Stimulated activated CD4-positive, alpha-beta T cell treated with anti-CD3 and anti-CD28 coated beads, Interleukin-4, amount 100 ng/mL, for 1 hour (primary cell): ENCODE data around the gene NLRP9.

Experiments
- DNase-seq: peaks from one replicate; pipeline ENCODE4 v3.0.0-alpha.2; 2020

NLRP9 gene

DNA sequence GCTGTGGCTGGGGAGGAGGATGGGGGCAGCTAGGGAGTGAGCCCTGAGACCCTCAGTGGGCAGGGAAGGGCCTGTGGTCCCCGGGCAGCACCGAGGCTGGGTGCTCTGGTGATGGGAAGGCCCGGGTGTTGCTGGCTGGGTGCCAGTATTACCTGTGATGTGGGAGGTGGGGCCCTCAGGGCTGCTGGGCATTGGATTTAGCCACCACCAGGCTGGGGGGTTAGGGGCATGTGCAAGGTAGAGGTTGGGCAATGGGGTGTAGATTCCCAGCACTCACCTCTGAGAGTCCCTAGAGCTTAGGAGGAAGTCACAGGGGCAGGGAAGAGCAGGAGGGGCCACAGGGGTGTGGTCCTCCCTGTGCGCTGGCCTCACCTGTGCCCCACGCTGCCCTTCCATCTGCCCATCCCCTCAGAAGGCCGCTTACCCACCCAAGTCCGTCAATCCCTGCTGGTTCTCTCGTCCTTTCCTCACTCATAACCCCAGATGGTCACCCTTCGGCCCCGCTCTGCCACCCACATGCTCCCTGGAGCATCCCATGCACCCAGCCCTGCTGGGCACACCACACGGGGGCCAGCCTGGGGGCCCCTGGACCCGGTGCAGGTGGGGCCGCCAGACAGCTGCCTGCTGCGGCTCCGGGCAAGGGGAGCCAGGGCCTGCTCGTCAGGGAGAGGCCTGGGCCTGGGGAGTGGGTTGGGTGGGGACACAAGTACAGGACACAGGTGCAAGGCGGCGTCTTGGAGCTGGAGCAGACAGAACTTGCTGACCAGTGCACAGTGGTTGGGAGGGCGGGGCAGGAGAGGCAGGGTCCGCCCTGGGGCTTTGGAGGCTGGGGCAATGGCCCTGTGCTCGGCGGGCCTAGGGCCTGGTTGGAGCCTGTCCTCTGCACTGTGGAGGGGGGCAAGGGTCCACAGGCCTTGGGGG, 50.7 kb downstream of the NLRP9 start:
- no peak for DNase-seq

DNA sequence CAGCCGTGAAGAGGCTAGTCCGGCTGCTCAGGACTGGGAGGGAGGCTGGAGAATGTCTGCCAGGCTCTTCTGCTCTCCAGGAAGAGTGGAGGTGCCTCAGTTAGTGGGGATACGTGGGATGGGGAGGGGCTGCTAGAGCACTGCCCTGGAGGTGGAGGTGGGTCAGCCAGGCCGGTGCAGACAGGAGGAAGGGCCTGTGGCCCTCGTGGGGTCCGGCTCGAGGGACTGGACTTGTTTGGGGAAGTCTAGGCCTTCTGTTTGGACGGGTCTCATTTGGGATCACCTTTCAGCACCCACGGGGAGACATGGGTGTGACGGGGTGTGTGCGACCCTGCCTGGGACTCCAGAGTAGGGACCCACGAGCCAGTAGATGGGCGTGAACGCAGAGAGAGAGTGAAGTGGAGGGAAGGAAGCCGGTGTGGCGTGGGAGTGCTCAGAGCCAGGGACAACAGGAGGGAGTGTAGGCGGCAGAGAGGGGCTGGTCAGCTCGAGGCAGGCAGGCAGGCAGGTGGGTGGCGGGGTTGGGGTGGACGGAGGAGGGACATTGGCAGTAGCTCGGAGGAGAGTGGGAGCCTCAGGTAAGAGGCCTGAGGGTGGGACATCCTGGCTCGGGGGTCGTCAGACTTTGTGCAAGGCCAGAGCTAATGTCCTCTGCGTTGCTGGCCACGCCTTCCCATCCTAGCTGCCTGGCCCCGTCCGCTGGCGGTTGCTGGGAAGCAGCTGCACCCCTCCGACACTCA, 51.7 kb downstream of the NLRP9 start:
- no peak for DNase-seq

DNA sequence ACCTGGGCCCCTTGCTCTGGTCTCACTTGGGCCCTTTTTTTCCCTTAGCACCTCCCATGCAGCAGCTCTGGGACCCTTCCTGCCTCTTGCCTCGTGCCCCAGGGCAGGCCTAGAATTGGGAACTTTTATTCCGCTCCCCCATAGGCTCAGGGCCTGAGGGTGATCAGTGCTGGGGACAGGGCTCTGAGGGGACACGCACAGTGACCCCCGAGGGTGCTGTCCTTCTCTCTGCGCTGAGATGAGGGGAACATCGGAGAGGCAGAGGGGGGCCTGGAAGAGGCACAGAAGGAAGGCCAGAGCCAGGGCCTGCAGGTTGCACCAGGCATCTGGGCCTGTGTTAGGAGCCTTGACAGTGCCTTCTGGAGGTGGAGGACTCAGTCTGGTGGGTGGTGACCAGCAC, 52.4 kb downstream of the NLRP9 start:
- no peak for DNase-seq

DNA sequence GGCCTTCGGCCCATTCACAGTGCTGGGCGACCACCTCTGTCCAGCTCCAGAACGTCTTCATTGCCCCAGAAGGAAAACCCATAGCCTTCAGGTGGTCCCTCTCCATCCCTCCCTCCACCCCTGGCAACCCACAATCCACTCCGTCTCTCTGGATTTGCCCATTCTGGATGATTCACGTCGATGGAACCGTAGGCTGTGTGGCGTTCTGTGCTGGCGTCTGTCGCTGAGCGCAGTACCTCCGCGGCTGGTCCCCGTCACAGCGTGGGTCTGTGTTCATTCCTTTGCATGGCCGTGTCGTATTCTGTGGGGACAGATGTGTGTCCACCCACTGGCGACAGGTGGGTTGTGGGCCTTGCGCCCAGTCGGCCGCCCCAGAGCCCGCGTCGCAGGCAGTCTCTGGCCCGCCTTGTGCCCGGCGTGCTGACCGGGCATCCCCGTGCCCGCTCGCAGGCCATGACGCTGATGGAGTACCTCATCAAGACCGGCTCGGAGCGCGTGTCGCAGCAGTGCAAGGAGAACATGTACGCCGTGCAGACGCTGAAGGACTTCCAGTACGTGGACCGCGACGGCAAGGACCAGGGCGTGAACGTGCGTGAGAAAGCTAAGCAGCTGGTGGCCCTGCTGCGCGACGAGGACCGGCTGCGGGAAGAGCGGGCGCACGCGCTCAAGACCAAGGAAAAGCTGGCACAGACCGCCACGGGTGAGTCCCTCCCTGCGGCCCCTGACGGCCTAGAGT, 53.1 kb downstream of the NLRP9 start:
- no peak for DNase-seq

DNA sequence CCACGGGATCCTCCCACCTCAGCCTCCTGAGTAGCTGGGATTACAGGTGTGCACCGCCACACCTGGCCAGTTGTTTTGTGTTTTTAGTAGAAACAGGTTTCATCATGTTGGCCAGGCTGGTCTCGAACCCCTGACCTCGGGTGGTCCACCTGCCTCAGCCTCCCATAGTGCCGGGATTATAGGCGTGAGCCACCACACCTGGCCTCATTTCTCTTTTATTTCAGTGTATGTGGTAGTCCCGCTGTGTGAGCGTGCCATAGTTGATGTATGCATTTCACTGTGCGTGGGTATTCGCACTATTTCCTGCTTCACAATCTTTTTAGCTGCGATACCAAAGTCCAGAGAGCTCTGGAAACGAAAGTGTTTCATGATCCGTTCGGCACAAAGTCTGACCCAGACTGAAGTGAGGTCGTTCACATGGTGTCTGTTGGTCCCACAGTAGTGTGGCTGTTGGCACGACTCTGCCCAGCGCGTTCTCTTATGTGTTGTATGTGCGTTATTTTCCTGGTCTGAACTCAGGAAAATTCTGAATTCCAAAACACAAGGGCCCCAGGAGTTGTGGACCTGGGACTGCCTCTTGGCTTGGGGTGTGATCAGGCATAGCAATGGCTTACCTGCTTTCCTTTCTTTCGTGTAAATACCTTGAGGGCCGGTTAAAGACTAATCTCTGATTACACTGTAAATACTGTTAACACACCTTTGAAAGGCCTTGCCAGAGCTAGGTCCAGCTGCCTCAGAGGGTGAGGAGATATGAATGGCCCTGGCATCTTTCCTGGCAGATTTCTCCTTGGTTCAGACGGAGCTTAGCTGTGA, 54.5 kb downstream of the NLRP9 start:
- no peak for DNase-seq

DNA sequence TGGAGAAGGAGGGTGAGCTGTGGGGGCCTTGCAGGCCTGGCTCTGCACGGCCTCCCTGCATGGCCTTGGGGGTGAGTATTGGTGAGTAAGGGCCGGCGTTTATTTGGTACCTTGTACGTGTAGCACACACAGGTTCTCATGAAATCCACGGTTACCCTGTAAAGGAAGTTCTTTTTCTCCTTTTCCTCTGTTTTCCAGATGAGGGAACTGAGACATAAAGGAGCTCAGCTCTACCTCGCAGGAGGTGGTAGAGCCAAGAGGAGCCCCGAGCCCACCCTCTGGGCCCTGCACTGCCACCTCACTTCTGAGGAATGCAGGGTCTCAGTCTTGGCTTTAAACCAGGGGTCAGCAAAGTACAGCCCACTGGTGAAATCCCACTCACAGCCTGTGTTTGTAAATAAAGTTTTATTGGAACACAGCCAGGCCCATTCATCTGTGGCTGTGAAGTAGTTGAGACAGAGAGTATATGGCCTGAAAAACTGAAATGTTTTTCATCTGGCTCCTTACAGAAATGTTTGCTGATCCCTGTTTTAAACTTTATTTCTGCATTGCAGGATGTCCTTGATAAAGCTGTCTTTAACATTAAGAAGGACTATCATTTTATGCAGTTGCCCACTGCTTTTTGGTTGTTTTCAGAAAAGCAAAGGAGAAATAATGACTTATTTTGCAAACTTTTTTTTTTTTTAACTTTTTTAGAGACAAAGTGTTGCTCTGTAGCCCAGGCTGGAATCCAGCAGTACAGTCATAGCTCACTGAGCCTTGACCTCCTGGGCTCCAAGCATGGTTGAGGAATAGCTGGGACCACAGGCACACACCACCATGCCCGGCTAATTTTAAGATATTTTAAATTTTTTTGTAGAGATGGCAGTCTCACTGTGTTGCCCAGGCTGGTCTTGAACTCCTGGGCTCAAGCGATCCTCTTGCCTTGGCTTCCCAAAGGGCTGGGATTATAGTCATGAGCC, 56.8 kb downstream of the NLRP9 start:
- no peak for DNase-seq

DNA sequence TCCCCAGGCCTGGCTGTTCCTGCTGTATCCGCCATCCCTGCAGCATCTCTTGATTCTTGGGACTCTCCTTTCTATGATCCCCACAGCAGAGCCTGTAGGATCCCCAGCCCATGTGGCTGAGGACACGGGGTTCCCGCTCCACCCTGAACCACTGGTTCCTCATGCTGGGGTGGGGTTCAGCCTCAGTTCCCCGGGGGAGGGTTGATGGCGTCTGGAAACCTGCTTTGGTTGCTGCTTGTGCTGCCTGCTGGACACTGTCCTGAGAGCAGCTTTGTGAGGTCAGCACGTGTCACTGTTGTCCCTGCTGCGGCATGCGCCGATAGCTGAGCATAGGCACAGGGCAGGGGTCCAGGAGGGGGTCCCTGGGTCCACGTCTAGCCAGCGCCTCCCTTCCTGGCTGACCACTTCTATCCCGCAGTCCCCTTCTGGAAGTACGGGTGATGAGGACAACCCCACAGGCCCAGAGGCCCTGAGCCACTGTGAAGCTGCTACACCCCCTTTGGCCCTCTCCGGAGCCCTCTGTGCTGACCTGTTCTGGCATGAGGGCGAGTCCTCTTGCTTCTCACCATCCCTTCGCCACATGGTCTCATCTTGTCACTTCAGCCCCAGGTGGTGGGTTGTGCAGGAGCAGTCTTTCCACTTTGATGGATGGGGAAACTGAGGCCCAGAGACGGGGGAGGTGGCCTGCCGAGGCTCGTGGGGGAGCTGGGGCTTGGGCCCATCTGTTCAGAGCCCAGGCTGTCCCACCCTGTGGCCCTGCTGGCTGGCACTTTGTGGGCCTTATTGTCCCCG, 57.7 kb downstream of the NLRP9 start:
- no peak for DNase-seq

DNA sequence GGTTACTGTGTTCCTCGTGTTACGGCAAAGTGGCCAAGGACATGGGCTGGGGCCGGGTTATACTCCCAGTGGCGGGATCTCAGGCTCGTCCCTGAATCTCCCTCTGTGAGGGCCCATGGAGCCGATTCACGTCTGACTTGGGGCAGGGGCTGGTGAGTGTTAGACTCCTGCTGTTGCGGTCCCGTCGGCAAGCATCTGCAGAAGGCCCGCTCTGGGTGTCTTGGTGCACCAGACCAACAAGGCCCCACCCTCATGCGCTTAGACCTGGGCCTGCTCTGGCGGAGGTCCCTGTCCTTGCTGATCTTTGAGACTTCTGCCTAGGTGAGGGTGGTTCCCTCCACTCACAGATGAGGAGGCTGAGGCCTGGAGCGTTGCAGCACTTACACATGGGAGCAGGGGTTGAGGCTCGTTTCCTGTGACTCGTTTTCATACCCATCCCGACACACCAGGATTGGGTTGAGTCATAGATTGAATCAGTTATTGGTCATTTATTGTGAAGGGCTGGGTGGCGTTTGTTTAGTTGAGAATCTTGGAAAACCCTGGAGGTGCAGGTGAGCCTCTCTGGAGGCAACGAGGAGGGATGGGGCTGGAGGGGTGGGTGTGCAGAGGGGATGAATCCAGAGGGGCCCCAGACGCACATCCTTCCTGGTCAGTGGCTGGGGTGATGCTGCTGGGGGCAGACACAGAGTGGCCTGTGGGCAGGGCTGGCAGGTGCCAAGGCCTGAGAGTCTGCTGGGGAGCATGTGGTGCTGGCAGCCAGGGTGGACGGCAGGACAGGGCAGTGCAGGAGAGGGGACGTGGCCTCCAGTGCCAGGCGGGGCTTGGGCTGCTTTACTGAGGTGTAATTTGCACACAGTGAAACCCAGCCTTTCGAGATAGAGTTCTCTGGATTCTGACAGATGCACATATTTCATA, 58.6 kb downstream of the NLRP9 start:
- DNase-seq: no peak

DNA sequence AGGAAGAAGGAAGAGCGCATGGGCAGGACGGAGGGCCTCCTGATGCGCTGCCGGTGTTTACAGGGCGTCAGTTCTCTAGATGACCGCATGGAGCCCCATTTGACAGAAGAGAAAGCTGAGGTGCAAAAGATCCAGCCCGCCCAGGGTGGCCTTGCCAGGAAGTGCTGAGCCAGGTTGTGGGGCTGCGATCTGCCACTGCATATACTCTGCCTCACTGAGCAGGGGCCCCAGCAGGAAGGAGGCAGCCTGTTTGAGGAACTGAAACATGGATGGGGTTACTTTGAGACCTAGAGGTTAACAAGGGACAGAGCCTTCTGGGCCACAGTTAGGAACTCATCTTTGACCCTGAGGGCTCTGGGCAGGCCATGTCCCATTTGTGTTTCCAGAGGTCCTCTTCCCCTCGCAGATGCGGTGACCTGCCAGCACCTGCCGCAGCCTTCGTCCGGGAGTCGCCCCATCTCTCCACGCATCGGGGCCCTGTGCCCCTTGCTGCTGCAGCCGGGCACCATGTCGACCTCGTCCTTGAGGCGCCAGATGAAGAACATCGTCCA, 60.0 kb downstream of the NLRP9 start:
- no peak for DNase-seq

DNA sequence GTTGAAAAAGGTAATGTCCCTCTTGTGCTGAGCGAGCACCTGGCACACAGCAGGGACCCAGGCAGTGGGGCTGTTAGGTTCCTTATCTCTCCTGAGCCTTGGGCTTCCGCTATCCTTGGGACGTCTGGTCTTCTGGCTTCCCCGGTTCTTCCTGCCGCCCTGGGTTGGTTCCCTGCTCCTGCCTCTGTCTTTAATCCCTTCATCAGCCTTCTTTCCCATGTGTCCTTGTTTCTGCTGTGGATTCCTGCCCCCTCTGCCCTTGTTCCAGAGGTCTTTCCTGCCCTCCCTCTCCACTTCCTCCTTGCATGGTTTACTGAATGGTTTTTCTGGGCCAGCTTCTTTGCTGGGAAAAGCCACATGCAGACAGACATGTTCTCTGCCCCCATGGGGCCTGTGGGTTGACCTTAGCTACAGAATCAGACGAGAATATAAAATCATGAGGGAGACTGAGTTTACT, 60.6 kb downstream of the NLRP9 start:
- DNase-seq: no peak

DNA sequence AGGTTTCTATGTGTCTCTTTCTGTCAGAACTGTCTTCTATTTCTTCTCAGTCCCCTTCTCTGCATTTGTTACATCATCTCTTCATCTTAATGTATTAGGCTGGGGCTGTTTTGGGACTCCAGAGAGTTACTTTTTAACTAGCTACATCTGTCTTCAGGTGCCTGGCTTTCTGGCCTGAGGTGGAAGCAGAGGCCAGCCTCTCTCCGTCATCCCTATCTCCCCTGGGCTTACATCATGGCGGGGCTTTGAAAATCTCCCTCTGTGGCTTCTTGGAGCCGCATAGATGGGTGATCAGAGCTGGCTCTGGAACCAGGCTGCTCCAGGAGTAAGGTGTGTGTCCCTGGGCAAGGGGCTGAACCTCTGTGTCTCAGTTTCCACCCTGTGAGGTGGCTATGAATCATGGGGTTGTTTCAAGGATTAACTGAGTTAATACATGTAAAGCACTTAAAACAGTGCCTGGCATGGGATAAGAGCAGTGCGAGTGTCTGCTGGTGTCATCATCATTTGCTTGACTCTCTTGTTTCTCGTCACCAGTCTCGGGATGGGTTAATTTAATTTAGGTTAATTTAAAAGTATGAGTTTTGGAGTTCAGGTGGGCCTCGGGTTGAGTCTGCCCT, 61.2 kb downstream of the NLRP9 start:
- DNase-seq: no peak

DNA sequence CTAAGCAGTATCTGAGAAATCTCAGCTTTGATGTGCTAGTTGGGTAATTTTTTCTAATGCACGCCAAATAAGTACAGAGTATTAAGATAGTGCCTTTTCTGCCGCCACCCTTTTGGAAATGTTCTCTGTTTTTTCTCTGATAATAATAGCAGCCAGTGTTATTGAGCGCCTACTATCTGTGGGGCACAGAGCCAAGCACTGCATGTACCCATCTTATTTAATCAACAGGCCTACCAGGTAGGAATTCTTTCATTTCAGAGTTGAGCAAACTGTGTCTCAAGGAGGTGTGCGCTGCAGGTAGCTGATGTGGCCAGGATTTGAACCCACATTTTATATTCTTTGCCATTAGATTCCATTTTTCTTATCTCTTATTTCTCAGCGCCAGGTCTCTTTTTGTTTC, 61.8 kb downstream of the NLRP9 start:
- DNase-seq: no peak

DNA sequence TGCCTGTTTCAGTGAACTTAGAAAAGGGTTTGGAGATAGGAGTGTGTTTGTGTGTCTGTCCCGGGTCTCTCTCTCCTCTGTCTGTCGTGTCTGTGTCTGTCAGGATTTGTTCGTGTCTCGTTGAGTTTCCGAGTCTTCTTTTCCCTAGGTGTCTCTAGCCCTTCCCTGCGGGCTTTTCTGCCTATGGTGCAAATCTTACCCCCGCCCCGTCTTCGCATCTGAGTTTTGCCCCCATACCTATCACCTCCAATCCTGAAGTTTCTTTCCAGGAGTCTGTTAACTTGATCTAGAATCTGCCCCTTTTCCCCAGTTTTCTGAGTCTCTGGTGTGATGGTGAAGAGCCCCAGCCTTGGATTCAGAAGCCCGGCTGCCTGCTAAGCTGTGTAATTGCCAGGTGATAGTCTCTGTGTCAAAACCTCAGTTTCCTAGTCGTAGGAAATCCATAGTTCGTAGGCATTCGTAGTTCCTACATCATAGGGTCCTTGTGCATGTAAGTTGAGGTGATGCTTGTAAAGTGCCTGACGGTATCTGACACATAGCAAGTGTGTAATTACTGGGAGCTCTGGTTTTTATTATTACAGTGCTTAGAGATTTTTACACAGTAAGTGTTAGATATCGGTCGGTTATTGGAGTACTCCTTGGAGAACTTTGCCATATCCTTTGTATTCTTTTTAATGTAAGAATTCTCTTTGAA, 62.4 kb downstream of the NLRP9 start:
- DNase-seq: no peak

DNA sequence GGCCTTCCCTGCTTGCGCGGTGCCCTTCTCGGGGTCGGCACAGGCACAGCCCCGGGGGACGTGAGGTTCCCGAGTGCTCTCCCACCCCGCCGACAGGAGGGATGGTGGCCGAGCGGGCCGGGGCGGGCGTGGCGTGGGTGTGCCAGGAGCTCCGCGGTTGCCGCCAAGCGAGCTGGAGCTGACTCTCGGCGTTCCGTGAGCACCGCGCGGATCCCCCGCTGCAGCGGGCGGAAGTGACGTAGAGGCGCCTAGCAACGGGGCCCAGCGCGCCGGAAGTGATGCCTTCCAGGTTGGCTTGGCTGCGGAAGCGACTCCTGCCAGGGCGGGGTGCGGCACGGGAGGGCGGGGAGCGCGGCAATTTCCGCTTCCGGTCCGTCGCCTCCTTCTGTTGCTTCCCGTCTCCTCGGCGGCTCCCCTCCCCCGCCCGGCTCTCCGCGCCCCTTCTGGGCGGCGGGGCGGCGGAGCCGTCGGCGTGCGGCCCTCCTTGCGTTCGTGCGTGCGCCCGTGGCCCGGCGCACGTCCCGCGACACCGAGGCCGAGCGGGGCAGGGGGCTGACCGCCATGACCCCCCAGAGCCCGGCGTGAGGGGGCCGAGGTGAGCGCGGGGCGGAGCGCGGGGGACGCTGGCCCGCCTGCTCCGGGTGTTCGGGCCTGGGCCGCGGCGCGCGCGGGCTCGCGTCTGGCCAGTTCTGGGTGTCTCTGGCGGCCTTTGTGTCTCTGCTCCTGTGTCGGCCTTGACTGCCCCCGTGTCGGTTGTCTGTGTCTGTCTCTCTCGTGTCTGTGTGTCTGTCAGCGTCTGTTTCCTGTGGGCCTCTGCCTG, 63.2 kb downstream of the NLRP9 start, which contains the start of gene EPN1:
TSS of gene EPN1 (plus strand) at position 386 of the 820 bp plus-strand sequence. CDS start 3,402 bp downstream, outside the sequence.
- DNase-seq: peak; percentile 97

DNA sequence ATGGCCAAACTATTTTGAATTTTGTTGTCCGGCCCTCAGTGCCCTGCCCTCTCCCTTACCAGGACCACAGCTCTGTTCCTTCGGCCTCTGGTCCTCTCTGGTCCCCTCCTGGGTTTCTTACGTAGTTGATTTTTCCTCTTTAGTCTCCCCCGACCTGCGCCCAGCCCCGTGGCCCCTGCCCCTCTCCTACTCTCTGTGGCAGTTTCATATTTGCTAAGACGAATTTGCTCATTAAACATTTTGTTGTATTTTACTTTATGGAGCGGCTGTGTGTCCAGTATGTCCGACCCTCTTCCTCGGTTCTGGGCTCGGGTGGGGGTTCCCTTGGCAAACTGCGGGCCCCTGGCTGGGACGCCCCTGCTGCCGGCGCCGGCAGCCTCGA, 63.8 kb downstream of the NLRP9 start:
- DNase-seq: no peak

DNA sequence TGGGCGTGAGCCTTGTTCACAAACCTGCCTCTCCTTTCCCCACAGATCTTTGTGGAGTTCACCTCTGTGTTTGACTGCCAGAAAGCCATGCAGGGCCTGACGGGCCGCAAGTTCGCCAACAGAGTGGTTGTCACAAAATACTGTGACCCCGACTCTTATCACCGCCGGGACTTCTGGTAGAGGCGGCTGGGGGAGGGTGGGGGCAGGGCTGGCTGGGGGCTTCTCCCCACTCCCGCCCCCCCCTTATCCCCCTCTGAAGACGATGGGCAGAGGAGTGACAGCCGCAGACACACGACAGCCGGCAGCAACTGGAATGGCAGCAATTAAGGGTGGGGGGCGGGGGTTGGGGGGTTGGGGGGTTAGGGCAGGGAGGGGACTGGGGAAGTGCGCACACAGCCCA, 64.3 kb downstream of the NLRP9 start:
- DNase-seq: no peak

DNA sequence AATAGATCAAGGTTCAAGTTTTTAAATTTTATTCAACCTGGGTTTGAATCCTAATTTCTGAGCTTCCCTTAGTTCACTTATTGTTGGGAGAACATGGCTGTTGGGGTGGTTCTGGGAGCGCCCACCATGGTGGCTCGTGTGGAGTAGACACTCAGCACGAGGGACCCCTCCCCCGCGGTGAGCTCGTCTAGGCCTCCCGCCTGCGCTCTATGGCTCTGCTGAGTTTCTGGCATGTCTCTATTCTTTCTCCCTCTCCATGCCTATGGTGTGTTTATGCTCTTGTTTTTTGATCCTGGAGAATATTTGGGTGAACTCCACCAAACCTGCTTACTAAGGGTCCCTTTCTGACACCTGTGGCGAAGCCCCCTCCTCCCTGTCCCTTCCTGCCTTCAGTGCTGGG, 64.7 kb downstream of the NLRP9 start:
- DNase-seq: no peak
